B cell (primary cell): ENCODE data around the gene ZNF148. TPM values are rescaled to one million over a fixed set of nuclear protein-coding genes. Genes with fewer than 3 reads are reported as not detected.

Source experiments
- ATAC-seq: fragments of 200-7000 bp; cut with Tn5 transposase; one replicate; pipeline ENCODE4 v1.10.0; 2021; ENCODE audit warnings: low read depth, mild to moderate bottlenecking, moderate number of reproducible peaks, moderate library complexity
- CTCF ChIA-PET: fragments of 350-600 bp; sonication (Branson Sonifier 250); formaldehyde crosslinking; loops from one replicate; lab custom pipeline; 2021; ENCODE audit warnings: antibody characterized with exemption, inconsistent platforms; lab: Charles Lee
- POLR2A ChIA-PET: fragments of 350-600 bp; sonication (Branson Sonifier 250); formaldehyde crosslinking; loops from one replicate; lab custom pipeline; 2021; ENCODE audit warnings: antibody characterized with exemption; lab: Charles Lee
- DNase-seq: peaks from one replicate; pipeline ENCODE4 v3.0.0; 2013
- H2AFZ ChIP-seq: 2 replicates; pipeline ENCODE4 v1.6.1; 2012; ENCODE audit warnings: mild to moderate bottlenecking, low read depth, low read length; ENCODE audit not compliant: insufficient read depth, poor library complexity, severe bottlenecking
- H3K27ac ChIP-seq, 2 donors: 1 replicate in 1 of 2; 2 replicates in 1 of 2; pipeline ENCODE4 v1.5.1; 2012 to 2013; ENCODE audit warnings: low read length in 2 of 2, mild to moderate bottlenecking in 2 of 2, moderate library complexity in 1 of 2
- H3K27me3 ChIP-seq, 4 experiments: fragments of 200-600 bp in 1 of 4; sonication (generic) in 1 of 4; replicated peaks in 1 of 4; 1 replicate in 2 of 4; 2 replicates in 2 of 4; pipeline versions ENCODE4 v1.6.1 to v1.7.0; 2013 to 2016; ENCODE audit warnings: low read length in 3 of 4, mild to moderate bottlenecking in 2 of 4, mixed read lengths in 1 of 4, moderate library complexity in 1 of 4; ENCODE audit not compliant: insufficient read depth in 4 of 4, control insufficient read depth in 3 of 4; ENCODE audit errors: control extremely low read depth in 1 of 4
- H3K36me3 ChIP-seq, 2 experiments: replicated peaks in 1 of 2; 1 replicate in 1 of 2; 2 replicates in 1 of 2; pipeline versions ENCODE4 v1.6.1 to v1.7.1; 2013; ENCODE audit warnings: low read length in 1 of 2; ENCODE audit not compliant: insufficient read depth in 2 of 2, control insufficient read depth in 1 of 2; ENCODE audit errors: control extremely low read depth in 1 of 2, extremely low read depth in 1 of 2
- H3K4me1 ChIP-seq, 2 donors: fragments of 200-600 bp in 1 of 2; sonication (generic) in 1 of 2; 1 replicate in 1 of 2; 2 replicates in 1 of 2; pipeline versions ENCODE4 v1.5.1 to v1.6.1; 2013 to 2017; ENCODE audit warnings: low read length in 2 of 2; ENCODE audit not compliant: control insufficient read depth in 2 of 2, insufficient read depth in 2 of 2
- H3K4me2 ChIP-seq: replicated peaks from 2 replicates; pipeline ENCODE3; 2012; ENCODE audit warnings: mild to moderate bottlenecking, low read depth, low read length; ENCODE audit not compliant: poor library complexity, severe bottlenecking
- H3K4me3 ChIP-seq, 5 experiments: fragments of 200-600 bp in 1 of 5; sonication (generic) in 1 of 5; 1 replicate in 3 of 5; 2 replicates in 2 of 5; pipeline versions ENCODE4 v1.5.1 to v1.7.0; 2011 to 2016; ENCODE audit warnings: low read length in 4 of 5, mild to moderate bottlenecking in 4 of 5, low read depth in 2 of 5, control low read depth in 1 of 5, moderate library complexity in 1 of 5; ENCODE audit not compliant: insufficient read depth in 1 of 5; ENCODE audit errors: control extremely low read depth in 1 of 5, extremely low read depth in 1 of 5
- H3K79me2 ChIP-seq: fragments of 200-600 bp; sonication (generic); one replicate; pipeline ENCODE4 v1.6.0; 2016; ENCODE audit warnings: low read length; ENCODE audit not compliant: control insufficient read depth, insufficient read depth
- H3K9ac ChIP-seq: fragments of 200-600 bp; sonication (generic); 2 replicates; pipeline ENCODE4 v1.6.1; 2017; ENCODE audit warnings: mild to moderate bottlenecking, low read length, moderate library complexity
- H3K9me3 ChIP-seq, 3 donors: one replicate each; pipeline versions ENCODE4 v1.6.1 to v1.7.1; 2013; ENCODE audit warnings: low read length in 2 of 3; ENCODE audit not compliant: control insufficient read depth in 2 of 3, insufficient read depth in 1 of 3; ENCODE audit errors: control extremely low read depth in 1 of 3
- H4K20me1 ChIP-seq: 2 replicates; pipeline ENCODE4 v1.6.0; 2012; ENCODE audit warnings: mild to moderate bottlenecking, low read length; ENCODE audit not compliant: insufficient read depth, control insufficient read depth, poor library complexity, severe bottlenecking
- H3K27ac Mint-ChIP-seq: one replicate; pipeline ENCODE4 v1.8.0; 2021; ENCODE audit warnings: mixed read lengths
- H3K27me3 Mint-ChIP-seq: one replicate; pipeline ENCODE4 v1.8.0; 2021; ENCODE audit warnings: mixed read lengths
- H3K4me1 Mint-ChIP-seq: one replicate; pipeline ENCODE4 v1.8.0; 2021; ENCODE audit warnings: mixed read lengths
- H3K4me3 Mint-ChIP-seq: one replicate; pipeline ENCODE4 v1.8.0; 2021; ENCODE audit warnings: mixed read lengths
- H3K9me3 Mint-ChIP-seq: one replicate; pipeline ENCODE4 v1.8.0; 2022; ENCODE audit warnings: mixed read lengths; ENCODE audit not compliant: insufficient read depth
- CTCF ChIP-seq: fragments of 200-600 bp; IDR thresholded peaks from one replicate; pipeline ENCODE4 v1.8.0; 2022; ENCODE audit warnings: antibody characterized with exemption, mild to moderate bottlenecking
- EZH2 ChIP-seq: IDR thresholded peaks from 2 replicates; pipeline ENCODE4 v1.6.1; 2012; ENCODE audit warnings: borderline replicate concordance, low read depth, mild to moderate bottlenecking, moderate library complexity, low read length; ENCODE audit not compliant: insufficient read depth, poor library complexity, severe bottlenecking
- WGBS: methylation state at CpG from one replicate; pipeline ENCODE4 v1.1.5; 2013; ENCODE audit warnings: missing lambda C conversion rate; ENCODE audit not compliant: insufficient coverage; 5-methylcytosine and 5-hydroxymethylcytosine counted together
- intact Hi-C: fragments of 100-400 bp; cut with micrococcal nuclease; formaldehyde crosslinking; loops from one replicate; pipeline ENCODE4 v1.10.0; 2022
- polyA plus RNA-seq: library from polyadenylated mRNA; depleted of rRNA; stranded (reverse); fragments of >200 nt; gene quantifications from 2 replicates; pipeline ENCODE4 v1.2.3, GENCODE V29; 2012
- total RNA-seq, 2 donors: library from RNA; stranded (reverse); fragments of 120-200 nt in 1 of 2; gene quantifications; 1 replicate in 1 of 2; 2 replicates in 1 of 2; pipeline versions ENCODE4 v1.2.3 to v1.2.4, GENCODE V29; 2013 to 2022

ZNF148 gene
- total and polyA plus RNA-seq, 2 donors (not counting 1 experiment from before 2014, with no cell fraction given): 8.1 to 71.5 TPM

- H3K36me3 ChIP-seq: no peaks in the 10 kb centered on the region
- ChIA-PET CTCF (interaction anchor here (0.7 to 2.4 kb wide), 3 partner anchors 19 to 45 kb away, joined by 3 to 9 read pairs (median 5); no protein-coding TSS in a partner anchor), POLR2A (no interaction called here)
- no peak overlapping the region for H3K27ac Mint-ChIP-seq
- ATAC-seq (no peak), DNase-seq (no peak)
- H3K9me3 Mint-ChIP-seq: no peaks in the 10 kb centered on the region
- H3K4me2 ChIP-seq: no peak overlapping the region
- H3K4me1 ChIP-seq: no peaks in the 10 kb centered on the region
- intact Hi-C loops: no loop called here
- no peaks in the 10 kb centered on the region for H3K79me2 ChIP-seq
- H3K4me3 ChIP-seq: no peak overlapping the region
- H3K27ac ChIP-seq: no peak overlapping the region
- no peak overlapping the region for H2AFZ ChIP-seq
- H3K27me3 Mint-ChIP-seq: peaks cover 7% of the 10 kb centered on the region
- H3K9me3 ChIP-seq: peaks cover 0 to 9% (median 0%) of the 10 kb centered on the region in 3 donors
- no peak overlapping the region for H3K4me3 Mint-ChIP-seq
- no peaks in the 10 kb centered on the region for H4K20me1 ChIP-seq
- H3K9ac ChIP-seq: no peak overlapping the region
- TF ChIP-seq EZH2 (no peak), CTCF (no peak)
- WGBS: 93% methylated on average over 3 of the region's 4 CpGs
- H3K4me1 Mint-ChIP-seq: no peaks in the 10 kb centered on the region
- H3K27me3 ChIP-seq: no peaks in the 10 kb centered on the region
These were observed 43.2 kb upstream of the ZNF148 start for GRCh38 chr3:125418306-125418705.

- Histone ChIP-seq H3K4me1 (no peaks in the 10 kb centered on the region), H3K9ac (no peak overlapping the region), H3K9me3 (peaks cover 0 to 12% (median 0%) of the 10 kb centered on the region in 3 donors), H3K79me2 (no peaks in the 10 kb centered on the region), H3K36me3 (no peaks in the 10 kb centered on the region), H3K27ac (no peak overlapping the region), H4K20me1 (no peaks in the 10 kb centered on the region), H3K27me3 (no peaks in the 10 kb centered on the region), H2AFZ (no peak overlapping the region), H3K4me2 (no peak overlapping the region), H3K4me3 (no peak overlapping the region)
- DNase-seq (no peak), ATAC-seq (no peak)
- H3K27me3 Mint-ChIP-seq: peaks cover 13% of the 10 kb centered on the region
- no peak overlapping the region for H3K27ac Mint-ChIP-seq
- TF ChIP-seq EZH2: no peak
- no peak for TF ChIP-seq CTCF
- ChIA-PET POLR2A (no interaction called here), CTCF (no interaction called here)
- no peaks in the 10 kb centered on the region for H3K9me3 Mint-ChIP-seq
- H3K4me1 Mint-ChIP-seq: no peaks in the 10 kb centered on the region
- no peak overlapping the region for H3K4me3 Mint-ChIP-seq
- intact Hi-C loops: no loop called here
- 93% methylated on average over 2 of the region's 3 CpGs for WGBS
These were observed 41.1 kb upstream of the ZNF148 start for GRCh38 chr3:125416235-125416634.
